ENCODE measurements around the gene ACTMAP. TPM values are rescaled to one million over a fixed set of nuclear protein-coding genes. Genes with fewer than 3 reads are reported as not detected.

ACTMAP gene
- polyA plus RNA-seq, 3 donors = 13.6 to 14.0 (median 13.6) TPM

DNA sequence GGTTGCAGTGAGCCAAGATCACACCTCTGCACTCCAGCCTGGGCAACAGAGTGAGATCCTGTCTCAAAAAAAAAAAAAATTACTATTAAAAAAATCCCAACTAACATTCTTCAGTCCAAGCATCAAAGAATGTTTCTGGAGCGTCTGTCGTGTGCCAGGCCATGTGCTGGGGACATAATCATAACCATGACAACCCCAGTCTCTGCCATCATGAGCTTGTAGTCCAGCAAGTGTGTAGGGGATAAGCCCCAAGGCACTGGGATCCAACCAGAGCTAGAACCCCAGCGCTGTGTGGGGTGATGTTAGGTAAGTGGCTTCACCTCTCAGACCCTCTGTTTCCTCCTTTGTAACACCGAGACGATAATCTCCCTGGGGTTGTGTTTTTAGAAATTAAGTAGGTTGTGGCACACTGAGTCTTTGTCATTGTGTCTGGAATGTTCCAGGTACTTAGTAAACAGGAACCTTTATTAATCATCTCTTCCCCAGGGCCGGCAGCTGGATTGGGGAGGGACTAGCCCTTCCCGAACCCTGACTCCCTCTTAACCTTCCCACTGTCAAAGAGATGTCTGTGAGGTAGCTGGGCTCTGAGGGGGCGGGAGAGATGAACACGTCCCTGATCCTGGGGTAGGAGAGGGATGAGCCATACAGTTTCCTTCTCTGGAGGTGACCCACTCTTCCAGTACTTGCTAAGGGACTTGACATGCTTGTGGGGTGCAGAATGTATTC is 28.2 kb downstream of the ACTMAP start:
- DNase-seq (ENCODE audit: low read depth in 3 of 3, low spot score in 2 of 3) = no peak

DNA sequence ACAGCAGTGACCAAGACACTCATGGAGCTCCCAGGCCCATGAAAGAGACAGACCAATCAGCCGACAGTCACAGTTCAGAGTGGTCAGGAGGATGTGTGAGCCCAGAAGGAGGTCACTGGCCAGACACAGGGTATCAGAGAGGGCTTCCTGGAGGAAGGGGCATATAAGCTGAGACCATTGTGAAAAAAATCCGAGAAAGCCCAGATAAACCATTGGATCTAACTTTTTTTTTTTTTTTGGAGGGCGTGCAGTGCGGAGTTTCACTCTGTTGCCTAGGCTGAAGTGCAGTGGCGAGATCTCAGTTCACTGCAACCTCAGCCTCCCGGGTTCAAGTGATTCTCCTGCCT is 29.2 kb downstream of the ACTMAP start:
- DNase-seq (ENCODE audit: low read depth in 3 of 3, low spot score in 2 of 3) = no peak

DNA sequence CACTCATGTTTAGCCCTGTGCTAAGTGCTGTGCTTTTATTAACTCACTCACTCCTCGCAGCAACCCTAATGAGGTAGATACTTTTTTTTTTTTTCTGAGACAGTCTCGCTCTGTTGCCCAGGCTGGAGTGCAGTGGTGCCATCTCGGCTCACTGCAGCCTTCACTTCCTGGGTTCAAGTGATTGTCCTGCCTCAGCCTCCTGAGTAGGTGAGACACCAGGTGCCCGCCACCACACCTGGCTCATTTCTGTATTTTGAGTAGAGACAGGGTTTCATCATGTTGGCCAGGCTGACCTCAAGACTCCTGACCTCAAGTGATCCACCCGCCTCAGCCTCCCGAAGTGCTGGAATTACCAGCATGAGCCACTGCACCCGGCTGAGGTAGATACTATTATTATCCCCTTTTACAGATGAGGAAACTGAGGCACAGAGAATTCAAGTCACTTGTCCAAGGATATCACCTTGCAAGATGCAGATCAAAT is 30.8 kb downstream of the ACTMAP start:
- DNase-seq (ENCODE audit: low read depth in 3 of 3, low spot score in 2 of 3) = no peak

DNA sequence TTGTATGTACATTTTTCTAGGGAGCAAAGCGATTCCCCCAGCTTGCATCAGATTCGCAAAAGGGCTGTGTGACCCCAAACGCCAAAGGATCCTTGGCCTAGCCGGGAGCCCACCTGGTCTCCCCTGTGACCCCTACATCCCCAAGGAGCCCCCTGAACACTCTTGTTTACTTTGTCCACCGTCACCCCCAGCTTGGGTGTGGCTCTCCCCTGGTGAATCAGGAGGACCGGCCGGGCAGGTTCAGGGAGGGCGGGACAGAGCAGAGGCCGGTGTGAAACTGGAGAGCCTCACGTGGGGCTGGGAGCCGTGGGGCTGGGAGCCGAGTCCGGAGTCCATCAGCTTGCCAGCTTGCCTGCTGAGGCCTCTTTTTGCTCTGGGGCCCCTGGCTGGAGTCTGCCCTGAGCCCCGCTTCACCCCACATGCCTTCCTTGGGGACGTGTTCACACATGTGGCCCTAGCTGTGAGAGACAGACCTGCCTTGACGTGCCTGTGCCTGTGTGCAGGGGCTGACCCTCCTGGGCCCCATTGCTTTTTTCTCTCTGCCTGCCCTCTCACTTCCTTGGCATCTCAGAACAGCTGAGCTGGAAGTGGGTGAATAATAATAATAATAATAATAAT is 31.4 kb downstream of the ACTMAP start:
- no peak for DNase-seq (ENCODE audit: low read depth in 3 of 3, low spot score in 2 of 3)

DNA sequence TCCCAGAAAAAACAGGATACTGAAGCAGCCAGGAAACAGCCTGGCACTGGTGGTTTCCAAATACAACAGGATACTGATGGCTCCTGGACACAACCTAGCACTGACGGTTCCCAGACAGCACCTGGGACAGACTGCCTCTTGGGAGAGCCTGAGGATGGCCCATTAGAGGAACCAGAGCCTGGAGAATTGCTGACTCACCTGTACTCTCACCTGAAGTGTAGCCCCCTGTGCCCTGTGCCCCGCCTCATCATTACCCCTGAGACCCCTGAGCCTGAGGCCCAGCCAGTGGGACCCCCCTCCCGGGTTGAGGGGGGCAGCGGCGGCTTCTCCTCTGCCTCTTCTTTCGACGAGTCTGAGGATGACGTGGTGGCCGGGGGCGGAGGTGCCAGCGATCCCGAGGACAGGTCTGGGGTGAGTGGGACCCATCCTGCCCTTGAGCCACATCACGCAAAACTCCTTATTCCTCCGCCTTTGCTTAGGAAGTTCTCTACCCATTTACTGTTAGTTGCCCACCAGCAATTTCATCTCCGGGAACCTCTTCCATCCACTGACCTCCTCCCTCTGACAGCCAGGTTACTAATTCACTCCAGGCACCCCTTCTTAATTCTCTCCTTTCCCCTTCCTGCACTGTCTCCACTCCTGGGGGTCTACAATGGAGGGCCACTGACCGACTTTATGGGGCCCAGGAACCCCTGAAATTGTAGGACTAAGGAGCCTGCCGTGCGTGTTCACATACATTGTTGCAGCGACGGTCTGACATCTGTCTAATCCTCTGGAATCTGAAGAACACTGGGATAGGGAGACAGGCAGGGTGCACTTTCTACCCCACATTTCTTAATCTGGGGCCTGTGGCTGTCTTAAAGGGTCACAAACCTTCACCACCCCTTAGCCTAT is 32.1 kb downstream of the ACTMAP start:
- no peak for DNase-seq (ENCODE audit: low read depth in 3 of 3, low spot score in 2 of 3)

DNA sequence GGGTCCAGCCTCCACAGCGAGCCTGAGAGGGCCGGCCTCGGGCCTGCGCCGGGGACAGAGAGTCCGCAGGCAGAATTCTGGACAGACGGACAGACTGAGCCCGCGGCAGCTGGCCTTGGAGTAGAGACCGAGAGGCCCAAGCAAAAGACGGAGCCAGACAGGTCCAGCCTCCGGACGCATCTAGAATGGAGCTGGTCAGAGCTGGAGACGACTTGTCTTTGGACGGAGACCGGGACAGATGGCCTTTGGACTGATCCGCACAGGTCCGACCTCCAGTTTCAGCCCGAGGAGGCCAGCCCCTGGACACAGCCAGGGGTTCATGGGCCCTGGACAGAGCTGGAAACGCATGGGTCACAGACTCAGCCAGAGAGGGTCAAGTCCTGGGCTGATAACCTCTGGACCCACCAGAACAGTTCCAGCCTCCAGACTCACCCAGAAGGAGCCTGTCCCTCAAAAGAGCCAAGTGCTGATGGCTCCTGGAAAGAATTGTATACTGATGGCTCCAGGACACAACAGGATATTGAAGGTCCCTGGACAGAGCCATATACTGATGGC is 32.9 kb downstream of the ACTMAP start:
- no peak for DNase-seq (ENCODE audit: low read depth in 3 of 3, low spot score in 2 of 3)

DNA sequence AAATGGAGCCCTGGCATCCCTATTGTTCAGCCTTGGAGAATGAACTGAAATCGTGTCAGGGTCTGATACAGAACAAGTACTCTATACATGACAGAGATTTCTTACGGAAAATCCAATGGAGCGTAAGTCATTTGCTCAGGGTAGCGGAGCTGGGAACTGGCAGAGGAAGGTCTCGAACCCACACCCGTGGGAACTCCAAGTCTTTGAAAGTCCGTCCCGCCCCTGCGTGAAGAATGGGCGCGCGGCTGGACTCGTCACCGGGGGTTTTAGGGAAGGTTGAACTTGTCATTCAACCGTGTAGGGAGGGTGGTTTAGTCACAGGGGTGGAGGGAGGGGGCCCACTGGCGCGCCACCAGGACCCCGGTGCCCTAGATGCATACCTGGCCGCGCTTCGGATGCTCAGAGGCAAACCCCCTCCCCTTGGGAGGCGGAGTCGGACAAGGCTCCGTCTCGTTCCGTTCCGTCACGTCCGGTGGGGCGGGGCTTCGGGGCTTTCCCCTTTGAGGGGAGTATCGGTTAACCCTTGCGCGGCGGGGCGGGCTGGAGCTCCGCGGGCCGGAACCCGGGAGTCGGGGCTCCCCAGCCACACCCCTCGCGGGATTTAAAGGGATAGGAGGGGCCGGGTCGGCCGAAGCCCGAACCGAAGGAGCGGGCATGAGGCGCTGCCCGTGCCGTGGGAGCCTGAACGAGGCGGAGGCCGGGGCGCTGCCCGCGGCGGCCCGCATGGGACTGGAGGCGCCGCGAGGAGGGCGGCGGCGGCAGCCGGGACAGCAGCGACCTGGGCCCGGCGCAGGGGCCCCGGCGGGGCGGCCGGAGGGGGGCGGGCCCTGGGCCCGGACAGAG is 33.6 kb downstream of the ACTMAP start, which contains the start of the genes COQ8B and ITPKC:
Gene COQ8B (minus strand): TSS at position 405 of the 843 bp plus-strand sequence. CDS start 2,254 bp downstream, outside the sequence.
Gene ITPKC (plus strand): TSS at position 631 of the 843 bp plus-strand sequence. CDS start 24 bp downstream, at position 655.
- peak; percentile 95 to 99 (median 98) for DNase-seq (ENCODE audit: low read depth in 3 of 3, low spot score in 2 of 3)

DNA sequence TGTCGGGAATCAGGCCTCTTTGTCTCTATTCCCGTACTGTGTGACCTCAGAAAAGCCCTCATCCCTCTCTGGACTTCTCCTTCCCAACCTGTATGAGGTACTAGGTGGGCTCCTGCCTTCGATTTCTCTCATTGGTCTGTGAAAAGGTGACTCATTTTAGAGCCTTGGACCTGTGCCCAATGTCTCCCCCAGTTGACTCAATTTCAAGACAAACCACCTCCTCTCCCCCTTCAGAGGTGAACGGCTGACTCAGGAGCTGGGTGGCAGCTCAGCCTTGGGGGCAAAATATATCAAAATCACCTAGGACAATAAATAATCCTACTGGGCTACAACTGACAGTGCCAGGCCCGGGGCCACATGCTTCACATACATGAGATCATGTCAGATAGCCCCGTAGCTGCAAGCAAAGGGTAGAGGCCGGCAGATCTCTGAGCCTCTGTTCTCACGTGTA is 34.2 kb downstream of the ACTMAP start:
- DNase-seq (ENCODE audit: low read depth in 3 of 3, low spot score in 2 of 3) = no peak

DNA sequence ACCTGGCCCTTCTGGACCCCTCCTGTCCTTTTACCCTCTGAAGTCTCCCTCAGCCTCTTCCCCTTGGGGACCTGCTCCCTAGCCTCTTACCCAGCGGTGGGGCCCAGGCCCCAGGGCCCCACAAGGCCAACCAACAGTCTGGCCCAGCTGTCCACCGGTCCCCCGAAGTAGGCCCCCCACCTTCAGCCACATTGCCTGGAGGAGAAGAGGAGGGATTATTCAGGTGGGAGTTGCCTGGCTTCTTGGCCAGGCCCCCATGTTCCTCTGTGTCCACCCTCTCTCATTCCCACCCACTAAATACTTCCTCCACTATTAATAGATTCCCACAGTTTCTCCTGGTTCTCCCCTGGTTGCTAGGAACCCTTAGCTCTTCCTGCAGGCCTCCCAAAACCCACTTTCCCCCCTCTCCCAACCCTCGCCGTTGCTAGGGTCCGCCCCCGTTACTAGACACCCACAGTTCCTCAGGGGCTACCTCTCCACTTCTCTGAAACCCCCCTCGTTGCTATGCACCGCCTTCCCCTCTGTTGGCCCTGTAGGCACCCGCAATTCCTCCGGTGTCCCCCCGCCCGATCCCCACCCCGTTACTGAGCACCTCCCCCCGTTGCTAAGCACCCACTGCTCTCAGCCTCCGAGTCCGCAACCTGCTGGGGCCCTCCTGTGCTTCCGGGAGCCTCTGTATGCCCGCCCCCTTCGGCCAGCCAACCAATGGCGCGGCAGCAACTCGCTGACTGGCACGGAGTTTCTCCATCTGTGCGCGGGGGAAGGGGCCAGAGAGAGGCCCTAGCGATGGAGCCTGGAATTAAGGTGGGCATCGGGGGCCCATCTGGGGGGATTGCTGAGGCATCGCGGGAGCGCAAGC is 35.6 kb downstream of the ACTMAP start:
- DNase-seq (ENCODE audit: low read depth in 3 of 3, low spot score in 2 of 3) = peak; percentile 81 to 87 (median 85)

DNA sequence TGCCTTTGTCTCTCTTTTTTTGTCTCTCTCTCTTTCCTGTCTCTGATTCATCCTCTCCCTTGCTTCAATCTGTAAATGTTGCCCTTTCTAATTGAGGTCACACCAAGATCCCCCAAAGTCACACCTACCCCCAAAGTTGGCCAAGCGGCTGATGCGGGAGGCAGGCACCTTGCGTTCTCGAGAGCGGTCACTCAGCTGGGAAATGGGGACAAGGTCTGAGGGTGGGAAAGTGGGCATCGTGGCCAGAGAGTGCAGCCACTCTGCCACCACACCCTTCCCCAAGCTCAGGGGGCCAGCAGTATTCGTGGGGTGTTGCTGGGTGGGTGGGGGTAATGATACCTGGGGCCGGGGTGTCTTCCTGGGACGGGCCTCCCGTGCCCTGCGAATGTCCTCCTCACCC is 36.3 kb downstream of the ACTMAP start:
- DNase-seq (ENCODE audit: low read depth in 3 of 3, low spot score in 2 of 3) = no peak

DNA sequence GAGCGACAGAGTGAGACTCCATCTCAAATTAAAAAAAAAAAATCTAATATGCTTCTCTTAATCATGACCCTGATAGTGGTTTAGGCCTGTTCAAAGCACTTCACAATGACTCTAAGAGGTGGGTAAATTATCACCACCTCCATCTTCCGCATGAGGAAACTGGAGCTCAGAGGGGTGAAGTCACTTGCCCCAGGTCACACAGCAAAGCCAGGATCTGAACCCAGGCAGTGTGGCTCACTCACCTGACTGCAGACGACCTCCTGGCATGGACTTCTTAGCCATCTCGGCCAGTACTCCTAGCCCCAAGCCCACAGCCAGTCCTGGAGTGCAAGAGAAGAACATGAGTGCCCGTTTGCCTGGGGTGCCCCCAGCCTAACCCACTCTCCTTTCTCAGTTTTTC is 40.5 kb downstream of the ACTMAP start:
- no peak for DNase-seq (ENCODE audit: low read depth in 3 of 3, low spot score in 2 of 3)

DNA sequence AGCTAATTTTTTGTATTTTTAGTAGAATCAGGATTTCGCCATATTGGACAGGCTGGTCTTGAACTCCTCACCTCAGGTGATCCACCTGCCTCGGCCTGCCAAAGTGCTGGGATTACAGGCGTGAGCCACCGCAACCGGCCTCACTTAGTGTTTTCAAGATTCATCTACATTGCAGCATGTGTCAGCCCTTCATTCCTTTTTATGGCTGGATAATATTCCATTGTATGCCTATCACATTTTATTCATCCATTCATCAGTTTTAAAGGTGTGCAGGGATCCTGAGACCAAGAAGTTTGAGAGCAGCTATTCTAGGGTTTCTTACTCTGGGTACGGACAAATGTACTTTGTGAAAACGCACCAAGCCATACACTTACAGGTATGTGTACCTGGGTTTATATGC is 42.7 kb downstream of the ACTMAP start:
- no peak for DNase-seq (ENCODE audit: low read depth in 3 of 3, low spot score in 2 of 3)

DNA sequence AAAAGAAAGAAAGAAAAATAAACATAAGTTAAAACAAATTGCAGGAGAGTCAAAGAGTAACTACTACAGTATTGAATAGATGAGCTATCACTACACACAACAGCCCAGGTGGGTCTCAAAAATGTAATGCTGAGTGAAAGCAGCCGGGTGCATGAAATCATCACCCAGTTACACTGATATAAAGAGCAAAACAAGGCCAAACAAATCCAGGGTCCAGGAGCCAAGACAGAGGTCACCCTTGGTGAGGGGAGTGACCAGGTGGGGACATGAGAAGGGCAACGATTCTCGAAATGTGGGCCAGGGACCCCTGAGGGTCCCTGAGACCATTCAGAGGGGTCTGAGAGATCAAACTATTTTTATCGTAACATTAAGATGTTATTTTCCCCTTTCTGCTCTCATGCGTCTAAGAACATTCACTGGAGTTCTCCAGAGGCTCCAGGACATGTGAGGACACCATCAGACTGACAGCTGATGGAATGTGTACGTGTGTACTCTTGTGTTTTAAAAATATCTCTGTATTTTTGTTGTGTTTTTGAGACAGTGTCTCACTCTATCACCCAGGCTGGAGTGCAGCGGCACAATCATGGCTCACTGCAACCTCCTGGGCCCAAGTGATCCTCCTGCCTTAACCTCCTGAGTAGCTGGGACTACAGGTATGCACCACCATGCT is 44.2 kb downstream of the ACTMAP start:
- no peak for DNase-seq (ENCODE audit: low read depth in 3 of 3, low spot score in 2 of 3)

DNA sequence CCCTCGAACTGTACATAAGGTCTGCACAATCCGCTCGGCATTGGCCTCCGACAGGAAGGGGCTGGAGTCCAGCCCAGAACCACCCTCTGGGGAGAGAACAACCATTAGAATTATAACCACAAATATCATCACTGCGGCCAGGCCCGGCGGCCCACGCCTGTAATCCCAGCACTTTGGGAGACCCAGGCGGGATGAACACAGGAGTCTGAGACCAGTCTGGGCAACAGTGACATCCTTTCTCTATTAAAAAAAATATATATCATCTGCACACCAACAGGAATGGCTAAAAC is 45.0 kb downstream of the ACTMAP start:
- no peak for DNase-seq (ENCODE audit: low read depth in 3 of 3, low spot score in 2 of 3)

DNA sequence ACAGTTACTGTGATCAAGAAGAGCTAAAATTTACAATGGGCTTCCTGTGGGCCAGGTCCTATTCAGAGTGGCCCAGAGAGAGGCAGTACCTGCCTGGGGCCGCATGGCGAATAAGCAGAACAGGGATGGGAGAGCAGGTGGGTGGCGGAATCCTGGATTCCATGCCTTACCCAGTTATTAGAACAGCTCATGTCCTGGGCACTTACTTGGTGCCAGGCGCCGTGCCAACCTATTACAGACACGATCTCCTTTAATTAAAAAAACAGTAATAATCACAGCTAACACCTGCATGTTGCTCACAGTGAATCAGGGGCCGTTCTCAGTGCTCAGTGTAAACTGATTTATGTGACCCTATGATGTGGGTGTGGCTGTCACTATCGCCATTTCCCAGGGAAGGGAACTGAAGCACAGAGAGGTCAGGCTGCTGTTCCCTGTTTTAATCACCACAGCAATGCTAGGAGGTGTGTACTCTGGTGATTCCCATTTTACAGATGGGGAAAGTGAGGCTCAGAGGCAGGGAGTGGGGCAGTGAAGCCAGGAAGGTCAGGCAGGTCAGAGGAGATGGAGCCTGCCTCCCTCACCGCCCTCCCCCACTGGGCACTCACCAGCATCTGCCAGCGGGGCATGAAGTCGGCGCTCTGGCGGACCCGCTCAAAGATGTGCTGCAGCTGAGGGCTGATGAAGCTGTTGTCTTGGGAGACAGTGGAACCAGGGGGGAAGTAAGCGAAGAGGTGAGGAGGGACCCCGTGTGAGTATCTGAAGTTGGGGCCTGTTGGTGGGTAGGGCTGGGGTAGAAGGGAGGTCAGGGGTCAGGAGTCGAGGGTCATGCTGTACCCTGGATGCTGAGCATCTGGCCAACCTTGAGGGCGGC is 45.6 kb downstream of the ACTMAP start:
- no peak for DNase-seq (ENCODE audit: low read depth in 3 of 3, low spot score in 2 of 3)

DNA sequence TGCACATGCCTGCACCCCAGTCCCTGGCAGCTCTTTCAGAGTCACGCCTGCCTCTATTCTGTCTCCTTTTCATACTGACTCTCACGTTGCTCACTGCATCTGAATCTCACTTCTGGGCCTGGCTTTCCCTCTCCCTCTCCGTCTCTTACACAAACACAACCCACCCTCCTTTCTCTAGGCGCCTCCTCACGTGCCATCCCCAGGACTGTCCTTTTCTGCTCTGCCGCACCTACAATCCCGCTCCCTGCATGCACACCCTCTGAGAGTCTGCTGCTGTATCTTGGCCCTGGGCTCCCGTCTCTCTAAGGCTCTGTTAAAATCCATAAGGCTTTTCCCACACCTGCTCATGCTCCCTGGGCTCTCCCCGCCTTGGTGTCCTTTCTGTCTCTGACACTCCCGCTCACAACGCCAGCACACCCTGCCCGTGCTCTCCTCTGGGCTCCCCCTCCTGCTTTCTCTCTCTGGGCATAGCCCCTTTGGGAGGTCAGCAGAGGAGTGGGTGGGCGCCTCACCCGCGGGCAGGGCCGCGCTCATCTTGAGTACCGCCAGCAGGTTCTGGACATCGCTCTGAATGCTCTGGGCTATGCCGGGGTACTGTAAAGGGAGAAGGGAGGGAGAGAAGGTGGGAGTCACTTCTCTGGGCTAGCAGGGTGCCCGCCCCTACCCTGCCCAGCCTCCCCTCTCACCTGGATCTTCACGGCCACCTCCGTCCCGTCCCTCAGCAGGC is 47.1 kb downstream of the ACTMAP start:
- no peak for DNase-seq (ENCODE audit: low read depth in 3 of 3, low spot score in 2 of 3)
